Measurements from ENCODE around the gene ICA1. TPM values are rescaled to one million over a fixed set of nuclear protein-coding genes. Genes with fewer than 3 reads are reported as not detected.

ICA1 gene
- total RNA-seq, 4 donors from 2014 or later: 21.0 to 43.3 (median 26.6) TPM

- no peak for TF ChIP-seq CTCF (IDR thresholded peaks at IDR 0.05)
- TF ChIP-seq POLR2A (IDR thresholded peaks at IDR 0.05): no peak
- Histone ChIP-seq H3K9me3 (no peaks in the 10 kb centered on the region), H3K4me3 (replicated peaks in 1 of 3) (no peak overlapping the region), H3K27me3 (no peaks in the 10 kb centered on the region), H3K36me3 (no peaks in the 10 kb centered on the region), H3K27ac (no peak overlapping the region), H3K4me1 (no peaks in the 10 kb centered on the region)
- intact Hi-C loops (cut with DNase I): no loop called here
- 65 to 72% methylated on average over 3 of the region's 3 CpGs for WGBS, 2 donors
- no peak for DNase-seq
Measured at GRCh38 chr7:8236780-8237407, 25.1 kb downstream of the ICA1 start.

- TF ChIP-seq CTCF (IDR thresholded peaks at IDR 0.05) (no peak), POLR2A (IDR thresholded peaks at IDR 0.05) (no peak)
- no peaks in the 10 kb centered on the region for H3K27me3 ChIP-seq
- 95 to 98% methylated on average over 8 of the region's 8 CpGs for WGBS, 2 donors
- intact Hi-C loops (cut with DNase I): no loop called here
- no peaks in the 10 kb centered on the region for H3K9me3 ChIP-seq
- H3K36me3 ChIP-seq: no peaks in the 10 kb centered on the region
- no peaks in the 10 kb centered on the region for H3K4me1 ChIP-seq
- DNase-seq: no peak
- no peak overlapping the region for H3K4me3 ChIP-seq (replicated peaks in 1 of 3)
- no peak overlapping the region for H3K27ac ChIP-seq
Measured at GRCh38 chr7:8232999-8233847, 28.7 kb downstream of the ICA1 start.

DNA sequence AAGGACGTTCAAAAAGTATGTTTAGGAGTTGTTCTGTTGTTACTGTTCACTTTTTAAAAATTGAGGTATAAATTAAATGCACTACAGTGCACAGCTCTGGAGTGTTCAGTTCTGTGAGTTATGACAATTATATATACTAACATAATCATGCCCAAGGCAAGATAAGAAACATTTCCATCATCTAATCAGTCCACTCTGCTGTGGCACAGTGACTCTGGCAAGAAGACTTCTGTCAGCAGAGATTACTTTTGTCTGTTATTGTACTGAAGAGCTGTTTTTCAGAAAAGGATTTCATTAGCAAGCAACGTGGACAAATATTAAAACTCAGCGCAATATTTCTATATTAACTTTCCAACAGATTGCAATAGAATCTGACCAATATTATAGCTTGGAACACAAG is 32.0 kb downstream of the ICA1 start:
- Histone ChIP-seq H3K4me3 (replicated peaks in 1 of 3) (no peak overlapping the region), H3K9me3 (no peaks in the 10 kb centered on the region), H3K4me1 (no peaks in the 10 kb centered on the region), H3K36me3 (no peaks in the 10 kb centered on the region), H3K27me3 (no peaks in the 10 kb centered on the region), H3K27ac (no peak overlapping the region)
- intact Hi-C loops (cut with DNase I): no loop called here
- WGBS, 2 donors: 79 to 82% methylated on average over 3 of the region's 3 CpGs
- TF ChIP-seq POLR2A (IDR thresholded peaks at IDR 0.05): no peak
- TF ChIP-seq CTCF (IDR thresholded peaks at IDR 0.05): no peak
- no peak for DNase-seq

- WGBS, 2 donors: 93 to 95% methylated on average over 6 of the region's 6 CpGs
- intact Hi-C loops (cut with DNase I): no loop called here
- H3K9me3 ChIP-seq: no peaks in the 10 kb centered on the region
- H3K4me1 ChIP-seq: no peaks in the 10 kb centered on the region
- no peak for TF ChIP-seq CTCF (IDR thresholded peaks at IDR 0.05)
- no peak for TF ChIP-seq POLR2A (IDR thresholded peaks at IDR 0.05)
- no peaks in the 10 kb centered on the region for H3K36me3 ChIP-seq
- no peak for DNase-seq
- no peak overlapping the region for H3K4me3 ChIP-seq (replicated peaks in 1 of 3)
- H3K27ac ChIP-seq: no peak overlapping the region
- no peaks in the 10 kb centered on the region for H3K27me3 ChIP-seq
Measured at GRCh38 chr7:8228766-8229674, 32.9 kb downstream of the ICA1 start.

All from thyroid gland (tissue), 4 donors.